SHP77 treated with DMSO at 0.1 percent for 48 hours (cell line): ENCODE measurements around the gene MICA.
"Not testable (repeated sequence)": the region's sequence is repeated elsewhere in the genome, so short reads cannot be mapped to it uniquely, and the experiment has no call there.

ENCODE experiments used
- DNase-seq: peaks from one replicate; lab custom pipeline; 2025; lab: John Stamatoyannopoulos, UW

MICA gene

GRCh38 chr6:31383149-31383548 is 20.2 kb upstream of the MICA start:
- no peak for DNase-seq

GRCh38 chr6:31385041-31385440 is 18.4 kb upstream of the MICA start:
- DNase-seq: no peak

GRCh38 chr6:31386099-31386498 is 17.3 kb upstream of the MICA start:
- DNase-seq: no peak

- no peak for DNase-seq
These were observed 16.4 kb upstream of the MICA start for GRCh38 chr6:31386977-31387376.

- not testable (repeated sequence) for DNase-seq
These were observed 14.2 kb upstream of the MICA start for GRCh38 chr6:31388916-31389801.

GRCh38 chr6:31389802-31390132 is 13.6 kb upstream of the MICA start:
- DNase-seq: not testable (repeated sequence)

GRCh38 chr6:31393932-31394331 is 9.5 kb upstream of the MICA start:
- DNase-seq: no peak

GRCh38 chr6:31394381-31394780 is 9.0 kb upstream of the MICA start:
- DNase-seq: no peak

- DNase-seq: no peak
These were observed 7.6 kb upstream of the MICA start for GRCh38 chr6:31395832-31396231.

GRCh38 chr6:31396422-31397152 is 6.8 kb upstream of the MICA start:
- peak; percentile 11 for DNase-seq

- DNase-seq: not testable (repeated sequence)
These were observed 6.3 kb upstream of the MICA start for GRCh38 chr6:31397153-31397499.

- no peak for DNase-seq
These were observed 5.4 kb upstream of the MICA start for GRCh38 chr6:31397901-31398525.

GRCh38 chr6:31399589-31400466 is 3.6 kb upstream of the MICA start:
- DNase-seq: no peak

GRCh38 chr6:31400467-31401289 is 2.7 kb upstream of the MICA start:
- no peak for DNase-seq

GRCh38 chr6:31401403-31401802 is 2.0 kb upstream of the MICA start:
- DNase-seq: no peak

GRCh38 chr6:31402324-31403282 is 792 bp upstream of the MICA start:
- no peak for DNase-seq

- not testable (repeated sequence) for DNase-seq
These were observed 618 bp downstream of the MICA start for GRCh38 chr6:31404061-31404364.

GRCh38 chr6:31405996-31406395 is 2.6 kb downstream of the MICA start:
- DNase-seq: no peak

- DNase-seq: no peak
These were observed 4.3 kb downstream of the MICA start for GRCh38 chr6:31407699-31408098.

- DNase-seq: no peak
These were observed 9.1 kb downstream of the MICA start for GRCh38 chr6:31412506-31412905.
